H7 (cell line): ENCODE measurements around the gene FXYD1. TPM values are rescaled to one million over a fixed set of nuclear protein-coding genes. Genes with fewer than 3 reads are reported as not detected.
"Not testable (repeated sequence)": the region's sequence is repeated elsewhere in the genome, so short reads cannot be mapped to it uniquely, and the experiment has no call there.

Experiments used
- DNase-seq: peaks from one replicate; pipeline ENCODE4 v3.0.0; 2012
- H3K27me3 ChIP-seq: 2 replicates; pipeline ENCODE4 v1.6.0; 2011; ENCODE audit warnings: mild to moderate bottlenecking, low read length; ENCODE audit not compliant: control insufficient read depth, insufficient read depth
- H3K36me3 ChIP-seq: replicated peaks from 2 replicates; pipeline ENCODE4 v1.5.1; 2011; ENCODE audit warnings: low read length; ENCODE audit not compliant: control insufficient read depth, insufficient read depth
- H3K4me3 ChIP-seq: 2 replicates; pipeline ENCODE4 v1.5.1; 2011; ENCODE audit warnings: low read depth, mild to moderate bottlenecking, control low read depth, low read length, moderate library complexity; ENCODE audit not compliant: insufficient read depth
- total RNA-seq: library from RNA; depleted of rRNA; stranded (reverse); fragments of >200 nt; shearing (Covaris generic); gene quantifications from 2 replicates; pipeline ENCODE4 v1.2.3, GENCODE V29; 2014

Gene FXYD1
- total RNA-seq, 1 experiment from 2014 or later: 5.0 TPM

- H3K4me3 ChIP-seq: no peak overlapping the region
- no peaks in the 10 kb centered on the region for H3K27me3 ChIP-seq
- peak; percentile 71 for DNase-seq
- H3K36me3 ChIP-seq: no peaks in the 10 kb centered on the region
Observed at GRCh38 chr19:35126624-35126959, 12.0 kb upstream of the FXYD1 start.

GRCh38 chr19:35127871-35128270, 10.8 kb upstream of the FXYD1 start:
- Histone ChIP-seq H3K27me3 (no peaks in the 10 kb centered on the region), H3K4me3 (no peak overlapping the region), H3K36me3 (no peaks in the 10 kb centered on the region)
- DNase-seq: no peak

GRCh38 chr19:35128398-35129057, 10.1 kb upstream of the FXYD1 start:
- no peak for DNase-seq
- H3K4me3 ChIP-seq: no peak overlapping the region
- no peaks in the 10 kb centered on the region for H3K27me3 ChIP-seq
- no peaks in the 10 kb centered on the region for H3K36me3 ChIP-seq

GRCh38 chr19:35129724-35130274, 8.8 kb upstream of the FXYD1 start:
- not testable (repeated sequence) for H3K27me3 ChIP-seq, H3K36me3 ChIP-seq, DNase-seq, H3K4me3 ChIP-seq

GRCh38 chr19:35130761-35131720, 7.6 kb upstream of the FXYD1 start:
- Histone ChIP-seq H3K36me3 (no peaks in the 10 kb centered on the region), H3K4me3 (no peak overlapping the region), H3K27me3 (no peaks in the 10 kb centered on the region)
- no peak for DNase-seq

GRCh38 chr19:35132254-35132653, 6.4 kb upstream of the FXYD1 start:
- no peak overlapping the region for H3K4me3 ChIP-seq
- DNase-seq: no peak
- no peaks in the 10 kb centered on the region for H3K27me3 ChIP-seq
- no peaks in the 10 kb centered on the region for H3K36me3 ChIP-seq

GRCh38 chr19:35133826-35134225, 4.8 kb upstream of the FXYD1 start:
- Histone ChIP-seq H3K27me3 (no peaks in the 10 kb centered on the region), H3K4me3 (no peak overlapping the region), H3K36me3 (no peaks in the 10 kb centered on the region)
- no peak for DNase-seq

GRCh38 chr19:35134601-35135242, 3.9 kb upstream of the FXYD1 start, which contains the start of gene LGI4:
TSS of gene LGI4 (minus strand) at chr19:35135059. CDS start at chr19:35134680, 379 bp downstream.
- Histone ChIP-seq H3K4me3 (peak within 1 kb of the TSS; percentile 16), H3K27me3 (no peaks in the 10 kb centered on the region), H3K36me3 (no peaks in the 10 kb centered on the region)
- peak; percentile 81 for DNase-seq

- peak; percentile 99 for DNase-seq
- Histone ChIP-seq H3K27me3 (0 out of 2 replicates have a peak, but pooled peaks cover 2% of the 10 kb centered on the region), H3K4me3 (peak overlapping the region; percentile 16)
Observed at GRCh38 chr19:35135389-35135909, 3.2 kb upstream of the FXYD1 start.

GRCh38 chr19:35136231-35136630, 2.4 kb upstream of the FXYD1 start:
- peaks cover 3% of the 10 kb centered on the region; the same call in 1 of the 2 replicates for H3K27me3 ChIP-seq
- DNase-seq: peak; percentile 20
- H3K36me3 ChIP-seq: no peaks in the 10 kb centered on the region
- no peak overlapping the region for H3K4me3 ChIP-seq

More at GRCh38 chr19:35135389-35135909, 3.2 kb upstream of the FXYD1 start:
- H3K36me3 ChIP-seq: no peaks in the 10 kb centered on the region

GRCh38 chr19:35136977-35137702, 1.5 kb upstream of the FXYD1 start:
- DNase-seq: no peak
- Histone ChIP-seq H3K27me3 (peaks cover 9% of the 10 kb centered on the region), H3K36me3 (no peaks in the 10 kb centered on the region), H3K4me3 (no peak overlapping the region)

- Histone ChIP-seq H3K27me3 (peaks cover 27% of the 10 kb centered on the region), H3K4me3 (no peak overlapping the region), H3K36me3 (no peaks in the 10 kb centered on the region)
- peak; percentile 59 for DNase-seq
Observed at GRCh38 chr19:35140207-35140961, 1.8 kb downstream of the FXYD1 start.
